Astrocyte (in vitro differentiated cells and primary cell): ENCODE results near the gene CFTR. TPM values are rescaled to one million over a fixed set of nuclear protein-coding genes. Genes with fewer than 3 reads are reported as not detected.

Experiments
- DNase-seq: peaks from one replicate; pipeline ENCODE4 v3.0.0-alpha.2; 2010; ENCODE audit warnings: low read depth
- FAIRE-seq: peaks from 2 replicates; lab custom pipeline; 2011; peaks lifted over from hg19 to GRCh38; lab: Jason Lieb, UNC
- H2AFZ ChIP-seq: 2 replicates; pipeline ENCODE4 v1.6.0; 2012; ENCODE audit warnings: low read depth, low read length, inconsistent platforms
- H3K27ac ChIP-seq: 2 replicates; pipeline ENCODE4 v1.5.1; 2011; ENCODE audit warnings: low read depth, low read length, inconsistent platforms
- H3K27me3 ChIP-seq: 2 replicates; pipeline ENCODE4 v1.6.0; 2011; ENCODE audit warnings: low read length, inconsistent platforms; ENCODE audit not compliant: insufficient read depth
- H3K36me3 ChIP-seq: 2 replicates; pipeline ENCODE4 v1.5.1; 2011; ENCODE audit warnings: low read length, inconsistent platforms; ENCODE audit not compliant: insufficient read depth
- H3K4me1 ChIP-seq: 2 replicates; pipeline ENCODE4 v1.5.1; 2011; ENCODE audit warnings: low read length, inconsistent platforms; ENCODE audit not compliant: insufficient read depth
- H3K4me2 ChIP-seq: 2 replicates; pipeline ENCODE4 v1.6.0; 2012; ENCODE audit warnings: low read length, inconsistent platforms
- H3K4me3 ChIP-seq: 2 replicates; pipeline ENCODE4 v1.5.1; 2011; ENCODE audit warnings: low read depth, mild to moderate bottlenecking, low read length, inconsistent platforms; ENCODE audit not compliant: insufficient read depth
- H3K79me2 ChIP-seq: 2 replicates; pipeline ENCODE4 v1.6.0; 2012; ENCODE audit warnings: mild to moderate bottlenecking, low read length, inconsistent platforms; ENCODE audit not compliant: insufficient read depth
- H3K9ac ChIP-seq: 2 replicates; pipeline ENCODE4 v1.6.0; 2012; ENCODE audit warnings: mild to moderate bottlenecking, low read length, inconsistent platforms
- H3K9me3 ChIP-seq: 2 replicates; pipeline ENCODE4 v1.5.1; 2012; ENCODE audit warnings: low read depth, mild to moderate bottlenecking, low read length, inconsistent platforms; ENCODE audit not compliant: insufficient read depth
- H4K20me1 ChIP-seq: 2 replicates; pipeline ENCODE4 v1.6.0; 2012; ENCODE audit warnings: low read length, inconsistent platforms; ENCODE audit not compliant: insufficient read depth
- H3K27ac Mint-ChIP-seq: one replicate; pipeline ENCODE4 v1.8.0; 2021; ENCODE audit warnings: mild to moderate bottlenecking, mixed read lengths; ENCODE audit not compliant: unreplicated experiment
- H3K27me3 Mint-ChIP-seq: one replicate; pipeline ENCODE4 v1.8.0; 2021; ENCODE audit warnings: low read depth, mixed read lengths; ENCODE audit not compliant: unreplicated experiment
- H3K36me3 Mint-ChIP-seq: one replicate; pipeline ENCODE4 v1.8.0; 2021; ENCODE audit warnings: low read depth, mixed read lengths; ENCODE audit not compliant: unreplicated experiment
- H3K4me1 Mint-ChIP-seq: one replicate; pipeline ENCODE4 v1.8.0; 2021; ENCODE audit warnings: low read depth, mixed read lengths; ENCODE audit not compliant: unreplicated experiment
- H3K4me3 Mint-ChIP-seq: one replicate; pipeline ENCODE4 v1.8.0; 2021; ENCODE audit warnings: mild to moderate bottlenecking, moderate library complexity, mixed read lengths; ENCODE audit not compliant: unreplicated experiment
- H3K9me3 Mint-ChIP-seq: one replicate; pipeline ENCODE4 v1.8.0; 2021; ENCODE audit warnings: mild to moderate bottlenecking, mixed read lengths; ENCODE audit not compliant: unreplicated experiment
- CTCF ChIP-seq: IDR thresholded peaks from 2 replicates; pipeline ENCODE4 v1.5.1; 2011; ENCODE audit warnings: low read depth, mild to moderate bottlenecking, inconsistent platforms, low read length, moderate library complexity; ENCODE audit not compliant: insufficient read depth
- EZH2 ChIP-seq: IDR thresholded peaks from 2 replicates; pipeline ENCODE4 v1.6.1; 2012; ENCODE audit warnings: mild to moderate bottlenecking, low read length, inconsistent platforms; ENCODE audit not compliant: insufficient read depth
- total RNA-seq: library from RNA; stranded (reverse); gene quantifications from 2 replicates; pipeline ENCODE4 v1.2.1, GENCODE V29; 2021

CFTR gene
- total RNA-seq, 1 donor from 2014 or later: 2.5 TPM

GRCh38 chr7:117606132-117606531, 126.3 kb downstream of the CFTR start:
- Mint-ChIP-seq H3K27ac (no peak overlapping the region), H3K4me3 (no peak overlapping the region), H3K4me1 (no peaks in the 10 kb centered on the region), H3K9me3 (no peaks in the 10 kb centered on the region), H3K27me3 (no peaks in the 10 kb centered on the region), H3K36me3 (no peaks in the 10 kb centered on the region)
- H3K27me3 ChIP-seq: no peaks in the 10 kb centered on the region
- H3K27ac ChIP-seq: no peak overlapping the region
- no peak overlapping the region for H3K4me3 ChIP-seq
- no peaks in the 10 kb centered on the region for H4K20me1 ChIP-seq
- H3K36me3 ChIP-seq: no peaks in the 10 kb centered on the region
- TF ChIP-seq CTCF (no peak), EZH2 (no peak)
- FAIRE-seq: no peak
- no peak overlapping the region for H2AFZ ChIP-seq
- no peaks in the 10 kb centered on the region for H3K4me1 ChIP-seq
- no peak for DNase-seq
- no peaks in the 10 kb centered on the region for H3K79me2 ChIP-seq
- no peaks in the 10 kb centered on the region for H3K9me3 ChIP-seq
- H3K4me2 ChIP-seq: no peak overlapping the region
- no peak overlapping the region for H3K9ac ChIP-seq

- no peaks in the 10 kb centered on the region for H3K27me3 Mint-ChIP-seq
- H3K36me3 Mint-ChIP-seq: no peaks in the 10 kb centered on the region
- no peaks in the 10 kb centered on the region for H3K9me3 ChIP-seq
- no peak overlapping the region for H3K9ac ChIP-seq
- H3K79me2 ChIP-seq: no peaks in the 10 kb centered on the region
- no peaks in the 10 kb centered on the region for H3K36me3 ChIP-seq
- H3K4me2 ChIP-seq: no peak overlapping the region
- H3K27ac Mint-ChIP-seq: no peak overlapping the region
- no peaks in the 10 kb centered on the region for H3K9me3 Mint-ChIP-seq
- H4K20me1 ChIP-seq: no peaks in the 10 kb centered on the region
- H3K27me3 ChIP-seq: no peaks in the 10 kb centered on the region
- H3K4me3 Mint-ChIP-seq: no peak overlapping the region
- H3K4me1 ChIP-seq: no peaks in the 10 kb centered on the region
- no peaks in the 10 kb centered on the region for H3K4me1 Mint-ChIP-seq
- H3K4me3 ChIP-seq: no peak overlapping the region
- H3K27ac ChIP-seq: no peak overlapping the region
- FAIRE-seq (no peak), DNase-seq (no peak)
- H2AFZ ChIP-seq: no peak overlapping the region
- TF ChIP-seq EZH2: no peak
- no peak for TF ChIP-seq CTCF
These were observed 130.6 kb downstream of the CFTR start for GRCh38 chr7:117610396-117610795.

GRCh38 chr7:117612637-117613036, 132.8 kb downstream of the CFTR start:
- no peak for DNase-seq
- Histone ChIP-seq H2AFZ (no peak overlapping the region), H3K27me3 (no peaks in the 10 kb centered on the region), H3K4me2 (no peak overlapping the region), H3K79me2 (no peaks in the 10 kb centered on the region), H3K4me3 (no peak overlapping the region), H4K20me1 (no peaks in the 10 kb centered on the region), H3K36me3 (no peaks in the 10 kb centered on the region), H3K4me1 (no peaks in the 10 kb centered on the region), H3K27ac (no peak overlapping the region), H3K9ac (no peak overlapping the region), H3K9me3 (no peaks in the 10 kb centered on the region)
- TF ChIP-seq EZH2 (no peak), CTCF (no peak)
- no peaks in the 10 kb centered on the region for H3K27me3 Mint-ChIP-seq
- no peak overlapping the region for H3K4me3 Mint-ChIP-seq
- H3K36me3 Mint-ChIP-seq: no peaks in the 10 kb centered on the region
- H3K9me3 Mint-ChIP-seq: no peaks in the 10 kb centered on the region
- H3K4me1 Mint-ChIP-seq: no peaks in the 10 kb centered on the region
- no peak for FAIRE-seq
- H3K27ac Mint-ChIP-seq: no peak overlapping the region
